ENCODE data around the gene TACC2. TPM values are rescaled to one million over a fixed set of nuclear protein-coding genes. Genes with fewer than 3 reads are reported as not detected.

Gene TACC2
- total and polyA plus RNA-seq, 5 donors from 2014 or later = not detected

DNA sequence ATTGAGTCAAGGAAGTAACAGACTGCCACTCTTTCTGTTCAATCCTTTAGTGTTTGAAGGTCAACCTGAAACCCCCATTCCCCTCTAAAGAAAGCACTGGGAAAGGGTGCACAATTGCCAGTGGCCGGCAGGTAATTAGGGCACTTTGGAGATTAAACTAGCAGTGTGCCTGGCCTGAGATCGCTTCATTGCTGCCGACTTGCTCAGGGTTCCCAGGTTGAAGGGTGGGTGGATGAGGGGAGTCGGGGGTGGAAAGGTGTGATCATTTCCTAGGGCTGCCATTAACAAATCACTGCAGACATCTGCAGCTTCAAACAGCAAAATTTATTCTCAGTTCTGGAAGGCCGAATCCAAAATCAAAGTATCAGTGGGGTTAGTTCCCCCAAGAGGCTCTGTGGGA lies 265.9 kb downstream of the TACC2 start:
- no peaks in the 10 kb centered on the region for H3K9me3 ChIP-seq (ENCODE audit: control insufficient read depth in 2 of 2, low read length in 2 of 2)
- H3K27ac ChIP-seq (ENCODE audit: insufficient read depth, low read length, poor library complexity, severe bottlenecking) = no peak overlapping the region
- no peak for ATAC-seq (ENCODE audit: low read depth in 2 of 2)
- peaks cover 12% of the 10 kb centered on the region for H3K27me3 Mint-ChIP-seq
- DNase-seq = no peak
- no peak overlapping the region for H3K27ac Mint-ChIP-seq
- H3K4me3 ChIP-seq (ENCODE audit: low read depth, low read length) = no peak overlapping the region
- H3K4me1 Mint-ChIP-seq = no peaks in the 10 kb centered on the region
- no peaks in the 10 kb centered on the region for H3K36me3 Mint-ChIP-seq
- no peaks in the 10 kb centered on the region for H3K4me1 ChIP-seq (ENCODE audit: control insufficient read depth, insufficient read depth, low read length, poor library complexity, severe bottlenecking)
- peaks cover 0 to 3% (median 0%) of the 10 kb centered on the region in 7 donors for H3K9me3 Mint-ChIP-seq
- H3K4me3 Mint-ChIP-seq = no peak overlapping the region
- no peaks in the 10 kb centered on the region for H3K27me3 ChIP-seq (ENCODE audit: control insufficient read depth, insufficient read depth, low read length)
- no peaks in the 10 kb centered on the region for H3K36me3 ChIP-seq (ENCODE audit: control insufficient read depth, insufficient read depth, low read length)

- Histone ChIP-seq H3K4me1 (ENCODE audit: control insufficient read depth, insufficient read depth, low read length, poor library complexity, severe bottlenecking) (no peaks in the 10 kb centered on the region), H3K9me3 (ENCODE audit: control insufficient read depth in 2 of 2, low read length in 2 of 2) (no peaks in the 10 kb centered on the region), H3K4me3 (ENCODE audit: low read depth, low read length) (no peak overlapping the region), H3K36me3 (ENCODE audit: control insufficient read depth, insufficient read depth, low read length) (no peaks in the 10 kb centered on the region), H3K27ac (ENCODE audit: insufficient read depth, low read length, poor library complexity, severe bottlenecking) (no peak overlapping the region), H3K27me3 (ENCODE audit: control insufficient read depth, insufficient read depth, low read length) (no peaks in the 10 kb centered on the region)
- Mint-ChIP-seq H3K27ac (no peak overlapping the region), H3K4me3 (no peak overlapping the region), H3K4me1 (no peaks in the 10 kb centered on the region), H3K36me3 (no peaks in the 10 kb centered on the region), H3K27me3 (peaks cover 12% of the 10 kb centered on the region), H3K9me3 (peaks cover 0 to 3% (median 0%) of the 10 kb centered on the region in 7 donors)
- DNase-seq (no peak), ATAC-seq (ENCODE audit: low read depth in 2 of 2) (no peak)
Observed at GRCh38 chr10:122255509-122256301, 266.7 kb downstream of the TACC2 start.

DNA sequence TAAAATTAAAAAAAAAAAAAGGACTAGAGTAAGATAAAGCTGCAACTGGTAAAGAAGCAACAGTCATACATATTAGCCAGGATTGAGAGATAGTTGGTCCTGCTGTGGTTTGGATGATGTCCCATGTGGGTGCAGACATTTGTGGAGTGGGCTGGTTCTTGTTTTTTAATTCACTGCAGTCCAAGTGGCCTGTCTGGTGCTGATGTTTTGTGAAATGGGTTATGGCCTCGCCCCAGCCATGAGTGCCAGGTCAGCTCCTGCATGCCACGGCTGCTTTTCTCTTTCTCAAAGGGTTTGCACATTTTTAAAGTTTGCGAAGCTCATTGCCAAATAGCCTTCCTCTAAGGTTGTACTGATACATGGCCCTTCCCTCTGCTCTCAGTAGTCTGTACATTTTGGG lies 268.1 kb downstream of the TACC2 start:
- ATAC-seq (ENCODE audit: low read depth in 2 of 2) = no peak
- H3K4me1 Mint-ChIP-seq = no peaks in the 10 kb centered on the region
- no peaks in the 10 kb centered on the region for H3K27me3 ChIP-seq (ENCODE audit: control insufficient read depth, insufficient read depth, low read length)
- no peak overlapping the region for H3K4me3 Mint-ChIP-seq
- peaks cover 0 to 3% (median 2%) of the 10 kb centered on the region in 7 donors for H3K9me3 Mint-ChIP-seq
- no peaks in the 10 kb centered on the region for H3K36me3 Mint-ChIP-seq
- H3K4me1 ChIP-seq (ENCODE audit: control insufficient read depth, insufficient read depth, low read length, poor library complexity, severe bottlenecking) = no peaks in the 10 kb centered on the region
- H3K36me3 ChIP-seq (ENCODE audit: control insufficient read depth, insufficient read depth, low read length) = no peaks in the 10 kb centered on the region
- peaks cover 0 to 3% of the 10 kb centered on the region in 2 experiments for H3K9me3 ChIP-seq (ENCODE audit: control insufficient read depth in 2 of 2, low read length in 2 of 2)
- H3K4me3 ChIP-seq (ENCODE audit: low read depth, low read length) = no peak overlapping the region
- H3K27me3 Mint-ChIP-seq = peaks cover 20% of the 10 kb centered on the region
- H3K27ac ChIP-seq (ENCODE audit: insufficient read depth, low read length, poor library complexity, severe bottlenecking) = no peak overlapping the region
- DNase-seq = no peak
- H3K27ac Mint-ChIP-seq = no peak overlapping the region

GRCh38 chr10:122258136-122259074 lies 269.4 kb downstream of the TACC2 start:
- peaks cover 2 to 11% (median 8%) of the 10 kb centered on the region in 7 donors for H3K9me3 Mint-ChIP-seq
- no peak overlapping the region for H3K27ac Mint-ChIP-seq
- no peaks in the 10 kb centered on the region for H3K36me3 Mint-ChIP-seq
- no peak overlapping the region for H3K27ac ChIP-seq (ENCODE audit: insufficient read depth, low read length, poor library complexity, severe bottlenecking)
- H3K4me1 Mint-ChIP-seq = no peaks in the 10 kb centered on the region
- peaks cover 0 to 8% of the 10 kb centered on the region in 2 experiments for H3K9me3 ChIP-seq (ENCODE audit: control insufficient read depth in 2 of 2, low read length in 2 of 2)
- H3K4me3 Mint-ChIP-seq = no peak overlapping the region
- H3K27me3 Mint-ChIP-seq = peaks cover 29% of the 10 kb centered on the region
- H3K27me3 ChIP-seq (ENCODE audit: control insufficient read depth, insufficient read depth, low read length) = peaks cover 3% of the 10 kb centered on the region
- no peaks in the 10 kb centered on the region for H3K36me3 ChIP-seq (ENCODE audit: control insufficient read depth, insufficient read depth, low read length)
- H3K4me3 ChIP-seq (ENCODE audit: low read depth, low read length) = no peak overlapping the region
- no peak for ATAC-seq (ENCODE audit: low read depth in 2 of 2)
- no peaks in the 10 kb centered on the region for H3K4me1 ChIP-seq (ENCODE audit: control insufficient read depth, insufficient read depth, low read length, poor library complexity, severe bottlenecking)
- no peak for DNase-seq

DNA sequence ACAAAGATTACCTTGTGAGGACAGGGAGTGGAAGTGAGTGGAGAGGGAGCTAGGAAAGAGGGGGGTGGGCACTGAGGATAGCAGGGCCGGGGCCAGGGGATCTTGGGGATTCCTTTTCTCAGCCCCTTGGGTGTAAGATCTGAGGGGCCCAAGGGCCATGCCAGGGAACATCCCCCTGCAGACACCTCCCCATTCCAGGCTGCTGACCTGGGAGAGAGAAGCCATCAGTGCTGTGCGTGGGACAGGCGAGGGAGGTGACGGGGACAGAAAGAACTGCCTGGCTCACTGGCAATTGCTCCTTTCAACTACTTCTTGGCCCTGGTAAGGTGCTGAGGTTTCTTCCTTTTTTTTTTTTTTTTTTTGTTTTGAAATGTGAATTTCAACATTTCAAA lies 270.1 kb downstream of the TACC2 start:
- no peak for DNase-seq
- no peak for ATAC-seq (ENCODE audit: low read depth in 2 of 2)
- H3K9me3 Mint-ChIP-seq = peaks cover 2 to 11% (median 8%) of the 10 kb centered on the region in 7 donors
- H3K27ac ChIP-seq (ENCODE audit: insufficient read depth, low read length, poor library complexity, severe bottlenecking) = no peak overlapping the region
- H3K4me1 Mint-ChIP-seq = no peaks in the 10 kb centered on the region
- peaks cover 26% of the 10 kb centered on the region for H3K27me3 Mint-ChIP-seq
- no peaks in the 10 kb centered on the region for H3K4me1 ChIP-seq (ENCODE audit: control insufficient read depth, insufficient read depth, low read length, poor library complexity, severe bottlenecking)
- H3K36me3 Mint-ChIP-seq = no peaks in the 10 kb centered on the region
- H3K4me3 Mint-ChIP-seq = no peak overlapping the region
- H3K4me3 ChIP-seq (ENCODE audit: low read depth, low read length) = no peak overlapping the region
- peaks cover 3% of the 10 kb centered on the region for H3K27me3 ChIP-seq (ENCODE audit: control insufficient read depth, insufficient read depth, low read length)
- no peaks in the 10 kb centered on the region for H3K36me3 ChIP-seq (ENCODE audit: control insufficient read depth, insufficient read depth, low read length)
- H3K9me3 ChIP-seq (ENCODE audit: control insufficient read depth in 2 of 2, low read length in 2 of 2) = peaks cover 0 to 8% of the 10 kb centered on the region in 2 experiments
- H3K27ac Mint-ChIP-seq = no peak overlapping the region

- H3K36me3 ChIP-seq (ENCODE audit: control insufficient read depth, insufficient read depth, low read length) = no peaks in the 10 kb centered on the region
- peaks cover 31% of the 10 kb centered on the region for H3K27me3 Mint-ChIP-seq
- peaks cover 7% of the 10 kb centered on the region for H3K27me3 ChIP-seq (ENCODE audit: control insufficient read depth, insufficient read depth, low read length)
- H3K9me3 Mint-ChIP-seq = peaks cover 2 to 14% (median 8%) of the 10 kb centered on the region in 7 donors
- H3K9me3 ChIP-seq (ENCODE audit: control insufficient read depth in 2 of 2, low read length in 2 of 2) = peaks cover 0 to 8% of the 10 kb centered on the region in 2 experiments
- no peaks in the 10 kb centered on the region for H3K4me1 ChIP-seq (ENCODE audit: control insufficient read depth, insufficient read depth, low read length, poor library complexity, severe bottlenecking)
- H3K36me3 Mint-ChIP-seq = no peaks in the 10 kb centered on the region
- no peaks in the 10 kb centered on the region for H3K4me1 Mint-ChIP-seq
- ATAC-seq (ENCODE audit: low read depth in 2 of 2) (no peak), DNase-seq (no peak)
- H3K4me3 ChIP-seq (ENCODE audit: low read depth, low read length) = no peak overlapping the region
- no peak overlapping the region for H3K27ac ChIP-seq (ENCODE audit: insufficient read depth, low read length, poor library complexity, severe bottlenecking)
- no peak overlapping the region for H3K27ac Mint-ChIP-seq
- no peak overlapping the region for H3K4me3 Mint-ChIP-seq
Observed at GRCh38 chr10:122261584-122261983, 272.6 kb downstream of the TACC2 start.

DNA sequence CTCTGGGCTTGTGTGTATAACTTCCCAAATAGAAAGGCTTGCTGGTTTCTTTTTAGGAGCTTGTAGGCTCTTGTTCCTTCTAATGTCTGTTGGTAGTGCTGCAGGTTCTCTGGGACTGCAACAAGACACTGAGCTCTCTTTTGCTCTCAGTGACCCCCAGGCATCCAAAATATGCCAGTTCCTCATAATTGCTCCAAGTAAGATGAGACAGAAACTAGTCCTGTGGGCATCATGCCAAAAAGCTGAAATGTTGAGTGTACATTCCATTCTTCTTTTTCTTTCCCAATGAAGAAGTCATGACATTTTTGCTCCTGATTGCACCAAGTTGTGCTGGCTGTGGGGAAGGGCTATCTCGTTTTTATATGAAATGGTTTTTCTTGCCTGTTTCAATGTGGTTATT lies 275.0 kb downstream of the TACC2 start:
- Mint-ChIP-seq H3K4me3 (no peak overlapping the region), H3K27ac (no peak overlapping the region), H3K27me3 (peaks cover 32% of the 10 kb centered on the region), H3K4me1 (no peaks in the 10 kb centered on the region), H3K36me3 (no peaks in the 10 kb centered on the region), H3K9me3 (peaks cover 2 to 14% (median 7%) of the 10 kb centered on the region in 7 donors)
- H3K9me3 ChIP-seq (ENCODE audit: control insufficient read depth in 2 of 2, low read length in 2 of 2) = peaks cover 0 to 8% of the 10 kb centered on the region in 2 experiments
- H3K36me3 ChIP-seq (ENCODE audit: control insufficient read depth, insufficient read depth, low read length) = no peaks in the 10 kb centered on the region
- ATAC-seq (ENCODE audit: low read depth in 2 of 2) (no peak), DNase-seq (no peak)
- no peaks in the 10 kb centered on the region for H3K4me1 ChIP-seq (ENCODE audit: control insufficient read depth, insufficient read depth, low read length, poor library complexity, severe bottlenecking)
- H3K27me3 ChIP-seq (ENCODE audit: control insufficient read depth, insufficient read depth, low read length) = peaks cover 7% of the 10 kb centered on the region
- H3K27ac ChIP-seq (ENCODE audit: insufficient read depth, low read length, poor library complexity, severe bottlenecking) = no peak overlapping the region
- no peak overlapping the region for H3K4me3 ChIP-seq (ENCODE audit: low read depth, low read length)
